SH-SY5Y (cell line): Measurements from ENCODE around the gene SH3GL3.

Experiments
- GATA2 ChIP-seq: IDR thresholded peaks from 2 replicates; pipeline ENCODE4 v1.6.1; 2011; ENCODE audit warnings: mild to moderate bottlenecking, low read depth, low read length
- GATA3 ChIP-seq: IDR thresholded peaks from 2 replicates; pipeline ENCODE4 v1.6.1; 2011; ENCODE audit warnings: low read depth, mild to moderate bottlenecking, low read length, moderate library complexity

Gene SH3GL3

DNA sequence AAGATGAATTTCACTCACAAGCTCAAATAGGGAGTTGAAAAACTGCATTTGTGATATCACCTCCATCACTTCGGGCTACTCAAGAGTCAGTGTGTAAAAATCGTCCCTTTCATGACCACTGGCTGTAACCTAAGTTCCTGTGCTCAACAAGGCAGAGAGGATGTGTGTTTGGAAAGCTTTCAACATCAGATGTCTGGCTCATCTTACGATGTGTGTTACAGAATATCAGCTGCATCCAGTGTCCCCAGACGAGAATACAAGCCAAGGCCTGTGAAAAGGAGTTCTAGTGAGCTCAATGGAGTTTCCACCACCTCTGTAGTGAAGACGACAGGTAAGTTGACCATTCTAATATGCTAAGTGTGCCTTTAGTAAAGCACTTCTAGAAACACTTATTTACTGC lies 141.3 kb downstream of the SH3GL3 start:
- TF ChIP-seq GATA3: no peak
- no peak for TF ChIP-seq GATA2

GRCh38 chr15:83592370-83593040 lies 145.4 kb downstream of the SH3GL3 start:
- TF ChIP-seq GATA2: no peak
- TF ChIP-seq GATA3: no peak

DNA sequence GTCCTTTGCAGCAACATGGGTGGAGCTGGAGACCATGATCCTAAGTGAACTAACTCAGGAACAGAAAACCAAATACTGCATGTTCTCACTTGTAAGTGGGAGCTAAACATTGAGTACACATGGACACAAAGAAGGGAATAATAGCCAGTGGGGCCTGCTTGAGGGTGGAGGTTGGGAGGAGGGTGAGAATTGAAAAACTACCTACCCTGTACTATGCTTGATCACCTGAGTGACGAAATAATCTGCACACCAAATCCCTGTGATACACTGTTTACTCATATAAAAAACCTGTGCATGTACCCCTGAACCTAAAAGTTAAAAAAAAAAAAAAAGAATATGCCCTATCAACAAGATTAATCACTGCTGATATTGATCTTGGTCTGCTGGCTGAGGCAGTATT lies 148.1 kb downstream of the SH3GL3 start:
- TF ChIP-seq GATA2 (no peak), GATA3 (no peak)

DNA sequence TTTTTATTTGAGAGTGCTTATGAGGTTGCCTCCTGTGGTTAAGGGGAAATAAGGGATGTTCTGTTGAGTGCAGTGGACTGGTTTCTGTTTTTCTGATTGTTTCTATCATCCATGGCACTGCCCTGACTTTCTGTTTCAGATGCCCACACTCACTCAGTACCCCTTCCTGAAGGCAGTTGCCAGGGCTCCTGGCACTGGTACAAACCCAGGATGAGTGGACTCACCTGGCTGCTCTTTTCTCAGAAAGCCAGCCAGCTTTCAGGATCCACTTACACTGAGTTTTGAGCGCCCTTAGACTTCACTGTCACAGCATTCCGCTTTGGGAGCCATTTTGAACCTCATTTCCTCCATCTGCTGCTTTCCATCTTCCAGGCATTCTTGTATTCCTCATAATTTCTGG lies 150.9 kb downstream of the SH3GL3 start:
- TF ChIP-seq GATA2 (no peak), GATA3 (no peak)

DNA sequence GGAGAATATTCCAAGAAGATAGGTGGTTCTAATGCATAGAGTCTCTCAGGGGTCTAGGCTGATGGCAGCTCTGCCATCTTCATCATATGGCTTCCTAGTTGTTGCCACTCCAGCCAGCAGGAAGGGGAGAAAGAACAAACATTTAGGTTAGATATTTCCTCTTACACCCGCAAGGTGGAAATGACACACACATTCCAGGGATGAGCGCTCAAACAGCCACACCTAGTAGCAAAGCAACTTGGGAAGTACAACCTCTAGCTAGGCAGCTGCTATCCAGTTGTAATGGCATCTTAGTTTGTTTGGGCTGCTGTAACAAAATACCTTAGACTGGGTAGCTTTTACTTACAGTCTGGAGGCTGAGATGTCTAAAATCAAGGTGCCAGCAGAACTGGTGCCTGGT lies 154.9 kb downstream of the SH3GL3 start:
- TF ChIP-seq GATA3 (no peak), GATA2 (no peak)

- TF ChIP-seq GATA2 (no peak), GATA3 (no peak)
These were observed 157.4 kb downstream of the SH3GL3 start for GRCh38 chr15:83604549-83604948.

GRCh38 chr15:83605111-83605945 lies 158.2 kb downstream of the SH3GL3 start:
- TF ChIP-seq GATA2 (no peak), GATA3 (no peak)

DNA sequence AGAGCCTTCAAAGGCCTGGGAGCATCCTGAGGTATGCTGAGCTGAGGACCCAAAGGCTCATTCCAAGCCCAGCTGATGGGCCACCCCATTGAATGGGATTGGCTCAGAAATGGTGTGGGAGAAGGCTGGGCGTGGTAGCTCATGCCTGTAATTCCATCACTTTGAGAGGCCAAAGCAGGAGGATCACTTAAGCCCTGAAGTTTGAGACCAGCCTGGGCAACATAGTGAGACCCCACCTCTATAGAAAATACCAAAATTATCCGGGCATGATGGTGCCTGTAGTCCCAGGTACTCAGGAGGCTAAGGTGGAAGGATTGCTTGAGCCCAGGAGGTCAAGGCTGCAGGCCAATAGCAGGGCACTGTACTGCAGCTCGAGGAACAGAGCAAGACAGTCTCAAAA lies 163.0 kb downstream of the SH3GL3 start:
- TF ChIP-seq GATA2 (no peak), GATA3 (no peak)

DNA sequence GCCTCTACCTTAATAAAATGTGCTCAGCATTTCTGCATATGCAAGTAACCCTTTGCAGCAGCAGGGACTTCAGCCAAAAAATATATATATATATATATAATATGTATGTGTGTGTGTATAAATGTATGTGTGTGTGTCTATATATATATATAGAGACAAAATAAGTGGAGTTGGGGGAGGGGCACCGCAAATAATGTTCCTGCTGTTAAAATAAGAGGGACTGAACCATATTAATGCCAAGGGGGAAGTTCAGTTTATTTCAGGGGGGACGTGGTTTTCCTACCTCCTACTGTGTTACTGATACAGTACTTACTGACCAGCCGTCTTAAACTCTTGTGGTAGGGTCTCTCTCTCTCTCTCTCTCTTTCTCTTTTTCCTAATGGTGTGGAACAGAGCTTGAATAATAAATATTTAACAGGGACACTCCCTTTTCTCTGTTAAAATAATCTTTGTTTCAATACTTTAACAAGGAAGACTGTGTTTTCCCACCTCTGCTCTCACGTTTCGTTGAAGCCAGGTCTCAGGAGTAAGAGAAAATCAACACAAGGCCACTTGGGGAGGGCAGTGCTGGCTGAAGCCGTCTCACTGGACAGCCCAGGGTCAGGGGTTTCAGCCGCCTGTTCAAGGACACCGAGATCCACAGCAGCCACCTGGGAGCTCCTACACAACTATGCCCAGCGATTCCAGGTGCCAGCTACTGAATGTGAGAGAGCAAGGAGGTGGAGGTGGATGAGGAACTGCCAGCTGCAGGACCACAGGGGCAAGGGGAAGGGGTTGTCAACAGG lies 164.0 kb downstream of the SH3GL3 start:
- TF ChIP-seq GATA3: no peak
- no peak for TF ChIP-seq GATA2

GRCh38 chr15:83612226-83612625 lies 165.1 kb downstream of the SH3GL3 start:
- TF ChIP-seq GATA3: no peak
- TF ChIP-seq GATA2: no peak

GRCh38 chr15:83612898-83613635 lies 165.9 kb downstream of the SH3GL3 start:
- TF ChIP-seq GATA2: no peak
- TF ChIP-seq GATA3: no peak

- TF ChIP-seq GATA2 (no peak), GATA3 (no peak)
These were observed 166.6 kb downstream of the SH3GL3 start for GRCh38 chr15:83613714-83614113.

GRCh38 chr15:83616840-83617239 lies 169.7 kb downstream of the SH3GL3 start:
- no peak for TF ChIP-seq GATA2
- TF ChIP-seq GATA3: no peak
